Endothelial cell (in vitro differentiated cells): ENCODE data around the gene MAP1B. TPM values are rescaled to one million over a fixed set of nuclear protein-coding genes. Genes with fewer than 3 reads are reported as not detected.
A peak's percentile ranks its signal among the peaks of the same experiment; 100 is the strongest.

ENCODE experiments used
- DNase-seq: peaks from one replicate; pipeline ENCODE4 v3.0.0; 2021; ENCODE audit warnings: low spot score
- H3K27ac Mint-ChIP-seq: one replicate; pipeline ENCODE4 v1.8.0; 2021; ENCODE audit warnings: mixed read lengths, inconsistent platforms; ENCODE audit not compliant: unreplicated experiment
- H3K27me3 Mint-ChIP-seq: one replicate; pipeline ENCODE4 v1.8.0; 2021; ENCODE audit warnings: mild to moderate bottlenecking, moderate library complexity, mixed read lengths, inconsistent platforms; ENCODE audit not compliant: unreplicated experiment
- H3K36me3 Mint-ChIP-seq: one replicate; pipeline ENCODE4 v1.8.0; 2021; ENCODE audit warnings: mild to moderate bottlenecking, low read depth, mixed read lengths, inconsistent platforms; ENCODE audit not compliant: unreplicated experiment
- H3K4me1 Mint-ChIP-seq: one replicate; pipeline ENCODE4 v1.8.0; 2021; ENCODE audit warnings: mild to moderate bottlenecking, mixed read lengths, inconsistent platforms; ENCODE audit not compliant: unreplicated experiment
- H3K4me3 Mint-ChIP-seq: one replicate; pipeline ENCODE4 v1.8.0; 2021; ENCODE audit warnings: mild to moderate bottlenecking, mixed read lengths, inconsistent platforms; ENCODE audit not compliant: unreplicated experiment
- H3K9me3 Mint-ChIP-seq: one replicate; pipeline ENCODE4 v1.8.0; 2021; ENCODE audit warnings: mixed read lengths, inconsistent platforms; ENCODE audit not compliant: unreplicated experiment
- total RNA-seq: library from RNA; stranded (reverse); fragmentation: NEBNext Ultra II Directional; extraction: Animal tissue kit (Norgen Biotek cat#: 25700); gene quantifications from one replicate; pipeline ENCODE4 v1.2.1, GENCODE V29; 2021; ENCODE audit not compliant: unreplicated experiment
- TF ChIP-seq, protein P1 (sequence below): fragments of 200-600 bp; sonication (generic); IDR thresholded peaks from one replicate; pipeline ENCODE4 v1.5.0; 2021; ENCODE audit warnings: antibody characterized with exemption; ENCODE audit not compliant: unreplicated experiment

MAP1B gene
- total RNA-seq, 1 donor from 2014 or later: 251 TPM

DNA sequence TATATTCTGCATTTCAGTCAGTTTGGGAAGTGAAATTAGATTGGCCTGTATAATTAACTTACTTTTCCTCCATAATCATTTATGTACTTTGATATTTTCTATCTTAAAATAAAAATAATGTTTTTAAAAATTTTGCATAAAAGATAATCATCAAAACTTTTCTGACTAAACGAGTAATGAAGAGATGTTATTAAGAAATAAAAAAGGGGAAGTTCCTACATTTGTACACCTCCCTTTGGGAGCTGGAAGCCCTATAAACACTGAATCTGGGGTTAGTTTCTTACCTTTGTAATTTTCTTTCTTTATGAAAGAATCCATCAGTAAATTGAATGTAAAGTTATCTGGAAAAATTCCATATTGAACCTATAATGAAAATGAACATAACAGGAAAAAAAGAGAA, 126.6 kb downstream of the MAP1B start:
- H3K4me1 Mint-ChIP-seq: peaks cover 12% of the 10 kb centered on the region

DNA sequence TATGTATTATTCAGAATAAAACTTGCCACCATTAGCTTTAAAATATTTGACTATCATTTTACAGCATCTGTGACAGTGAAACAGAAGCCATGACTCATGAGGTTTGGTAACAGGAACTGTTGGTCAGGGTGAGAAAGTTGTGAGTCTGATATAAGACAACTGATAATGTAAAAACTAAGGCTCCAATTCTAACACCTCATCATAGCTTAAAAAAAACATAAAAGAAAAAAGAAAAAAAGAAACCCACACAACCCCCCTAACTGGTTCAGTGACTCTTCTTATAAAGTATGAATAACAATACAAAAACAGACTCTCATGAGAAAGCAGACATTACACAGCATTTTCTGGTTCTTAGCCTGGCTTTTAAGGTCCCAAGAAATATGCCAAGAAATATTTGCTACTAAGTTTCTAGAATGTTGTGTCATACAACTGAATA, 127.0 kb downstream of the MAP1B start:
- no peak overlapping the region for H3K4me3 Mint-ChIP-seq
- peaks cover 12% of the 10 kb centered on the region for H3K4me1 Mint-ChIP-seq
- no peaks in the 10 kb centered on the region for H3K27me3 Mint-ChIP-seq
- DNase-seq: no peak
- H3K36me3 Mint-ChIP-seq: peaks cover 4% of the 10 kb centered on the region
- H3K27ac Mint-ChIP-seq: no peak overlapping the region
- H3K9me3 Mint-ChIP-seq: no peaks in the 10 kb centered on the region
- TF ChIP-seq, protein P1, sequence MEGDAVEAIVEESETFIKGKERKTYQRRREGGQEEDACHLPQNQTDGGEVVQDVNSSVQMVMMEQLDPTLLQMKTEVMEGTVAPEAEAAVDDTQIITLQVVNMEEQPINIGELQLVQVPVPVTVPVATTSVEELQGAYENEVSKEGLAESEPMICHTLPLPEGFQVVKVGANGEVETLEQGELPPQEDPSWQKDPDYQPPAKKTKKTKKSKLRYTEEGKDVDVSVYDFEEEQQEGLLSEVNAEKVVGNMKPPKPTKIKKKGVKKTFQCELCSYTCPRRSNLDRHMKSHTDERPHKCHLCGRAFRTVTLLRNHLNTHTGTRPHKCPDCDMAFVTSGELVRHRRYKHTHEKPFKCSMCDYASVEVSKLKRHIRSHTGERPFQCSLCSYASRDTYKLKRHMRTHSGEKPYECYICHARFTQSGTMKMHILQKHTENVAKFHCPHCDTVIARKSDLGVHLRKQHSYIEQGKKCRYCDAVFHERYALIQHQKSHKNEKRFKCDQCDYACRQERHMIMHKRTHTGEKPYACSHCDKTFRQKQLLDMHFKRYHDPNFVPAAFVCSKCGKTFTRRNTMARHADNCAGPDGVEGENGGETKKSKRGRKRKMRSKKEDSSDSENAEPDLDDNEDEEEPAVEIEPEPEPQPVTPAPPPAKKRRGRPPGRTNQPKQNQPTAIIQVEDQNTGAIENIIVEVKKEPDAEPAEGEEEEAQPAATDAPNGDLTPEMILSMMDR: no peak

More for the DNA sequence above, 126.6 kb downstream of the MAP1B start:
- Mint-ChIP-seq H3K4me3 (no peak overlapping the region), H3K27ac (no peak overlapping the region), H3K9me3 (no peaks in the 10 kb centered on the region), H3K36me3 (peaks cover 4% of the 10 kb centered on the region), H3K27me3 (no peaks in the 10 kb centered on the region)
- DNase-seq: no peak
- TF ChIP-seq, protein P1: no peak

DNA sequence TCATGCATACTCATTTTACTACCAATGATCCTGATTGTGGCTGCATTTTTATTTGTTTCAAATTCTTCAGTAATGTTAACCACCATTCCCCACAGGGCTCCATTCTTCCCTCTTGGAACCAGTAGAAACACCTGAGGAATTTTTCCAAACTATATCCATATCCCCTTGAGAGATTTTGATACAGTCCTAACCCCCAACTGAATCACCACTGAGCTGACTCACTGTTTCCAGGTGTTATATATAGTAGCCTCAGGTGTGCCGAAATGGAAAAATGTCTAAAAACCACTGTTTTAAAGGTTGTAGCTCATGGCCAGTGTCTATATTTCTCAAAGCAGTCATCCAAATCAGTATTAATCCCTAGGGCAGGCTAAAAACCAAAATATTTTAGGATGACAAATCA, 127.6 kb downstream of the MAP1B start:
- Mint-ChIP-seq H3K4me3 (no peak overlapping the region), H3K27ac (no peak overlapping the region), H3K9me3 (no peaks in the 10 kb centered on the region), H3K27me3 (no peaks in the 10 kb centered on the region), H3K4me1 (peaks cover 12% of the 10 kb centered on the region), H3K36me3 (peaks cover 4% of the 10 kb centered on the region)
- TF ChIP-seq, protein P1: no peak
- no peak for DNase-seq

DNA sequence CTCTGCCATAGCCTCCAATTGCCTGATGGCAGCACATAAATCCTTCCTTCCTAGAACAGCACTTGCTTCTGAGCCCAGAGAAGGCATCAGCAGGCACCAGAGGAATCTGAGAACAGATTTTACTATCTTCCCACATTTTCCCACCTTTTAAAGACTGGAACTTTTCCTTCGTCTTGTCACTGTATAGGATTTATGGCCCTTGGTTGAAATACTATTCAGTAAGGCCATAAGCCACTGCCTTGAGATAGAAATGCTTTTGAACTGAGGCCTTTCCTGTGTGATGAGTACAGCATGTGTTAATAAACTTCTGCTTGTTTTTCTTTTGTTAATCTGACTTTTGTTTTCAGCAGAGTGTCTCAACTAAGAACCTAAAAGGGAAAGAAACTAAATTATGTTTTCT, 128.4 kb downstream of the MAP1B start:
- H3K27me3 Mint-ChIP-seq: no peaks in the 10 kb centered on the region
- H3K27ac Mint-ChIP-seq: peak overlapping the region; percentile 67
- peaks cover 4% of the 10 kb centered on the region for H3K36me3 Mint-ChIP-seq
- peaks cover 12% of the 10 kb centered on the region for H3K4me1 Mint-ChIP-seq
- H3K9me3 Mint-ChIP-seq: no peaks in the 10 kb centered on the region
- H3K4me3 Mint-ChIP-seq: no peak overlapping the region
- TF ChIP-seq, protein P1: no peak
- no peak for DNase-seq

DNA sequence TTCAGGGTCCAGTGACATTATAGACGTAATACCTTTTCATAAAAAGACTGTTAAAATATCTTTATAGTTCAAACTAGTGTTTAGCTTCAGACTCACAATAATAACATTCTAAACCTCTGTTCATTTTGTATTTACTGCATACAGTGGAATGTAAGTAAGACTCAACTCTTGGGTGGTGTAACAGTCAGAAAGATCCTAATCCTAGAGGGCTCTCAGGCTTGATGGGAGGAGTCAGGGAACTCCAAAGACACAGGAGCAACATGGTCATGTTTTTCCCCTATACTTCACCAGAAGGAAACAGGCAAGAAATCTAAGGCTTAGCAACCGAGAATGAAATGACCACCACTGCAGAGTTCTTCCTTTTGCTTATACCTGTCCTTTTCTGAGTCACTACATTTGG, 130.1 kb downstream of the MAP1B start:
- Mint-ChIP-seq H3K27me3 (peaks cover 2% of the 10 kb centered on the region), H3K4me3 (no peak overlapping the region), H3K4me1 (peaks cover 12% of the 10 kb centered on the region), H3K27ac (no peak overlapping the region), H3K36me3 (no peaks in the 10 kb centered on the region), H3K9me3 (no peaks in the 10 kb centered on the region)
- TF ChIP-seq, protein P1: no peak
- no peak for DNase-seq
